Retina (tissue), 1 donor: ENCODE results near the gene PITHD1.
"Not testable (repeated sequence)": the region's sequence is repeated elsewhere in the genome, so short reads cannot be mapped to it uniquely, and the experiment has no call there.

Source experiments
- DNase-seq: peaks from one replicate; pipeline ENCODE4 v3.0.0-alpha.2; 2016

Gene PITHD1

DNA sequence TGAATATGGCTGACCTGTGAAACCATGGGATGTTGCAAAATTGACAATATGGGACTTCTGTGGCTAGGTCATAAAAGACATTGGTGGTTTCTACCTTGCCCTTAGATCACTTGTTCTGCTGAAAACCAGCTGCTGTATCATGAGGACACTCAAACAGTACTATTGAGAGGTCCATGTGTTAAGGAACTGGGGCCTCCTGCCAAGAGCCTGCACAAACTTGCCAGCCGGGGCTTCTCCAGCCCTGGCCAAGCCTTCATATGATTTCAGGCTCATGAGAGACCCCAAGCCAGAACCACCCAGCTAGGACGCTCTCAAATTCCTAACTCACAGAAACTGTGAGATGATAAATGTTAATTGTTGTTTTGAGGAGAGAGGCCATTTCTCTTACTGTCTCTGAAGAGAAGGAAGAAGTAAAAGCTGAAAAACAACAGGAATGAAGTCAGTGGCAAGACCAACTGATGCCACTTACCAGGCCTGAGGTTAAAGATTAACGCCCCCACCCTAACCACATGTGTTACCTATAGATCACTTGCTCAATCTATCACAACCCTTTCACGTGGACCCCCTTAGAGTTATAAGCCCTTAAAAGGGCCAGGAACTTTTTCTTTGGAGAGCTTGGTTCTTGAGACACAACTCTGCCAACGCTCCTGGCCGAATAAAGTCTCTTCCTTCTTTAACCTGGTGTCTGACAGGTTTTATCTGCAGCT is 3.9 kb upstream of the PITHD1 start:
- DNase-seq = no peak

DNA sequence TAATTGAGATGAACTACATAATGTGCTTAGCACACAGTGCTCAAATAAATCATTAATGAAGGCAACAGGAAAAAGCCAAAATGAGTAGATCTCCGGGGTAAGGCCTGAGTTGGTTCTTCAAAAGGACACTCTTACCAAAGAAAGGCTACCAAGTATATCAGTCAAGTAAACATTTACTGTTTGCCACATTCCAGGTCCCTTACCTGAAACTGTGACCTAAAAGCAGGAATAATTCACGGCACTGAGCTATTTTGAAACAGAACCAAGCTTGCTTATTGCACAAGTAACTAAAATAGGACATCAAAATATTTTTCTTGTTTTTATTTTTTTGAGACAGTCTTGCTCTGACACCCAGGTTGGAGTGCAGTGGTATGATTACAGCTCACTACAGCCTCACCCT is 2.0 kb upstream of the PITHD1 start:
- DNase-seq = no peak

- DNase-seq = no peak
Observed at GRCh38 chr1:23779826-23780371, 1.7 kb downstream of the PITHD1 start.

DNA sequence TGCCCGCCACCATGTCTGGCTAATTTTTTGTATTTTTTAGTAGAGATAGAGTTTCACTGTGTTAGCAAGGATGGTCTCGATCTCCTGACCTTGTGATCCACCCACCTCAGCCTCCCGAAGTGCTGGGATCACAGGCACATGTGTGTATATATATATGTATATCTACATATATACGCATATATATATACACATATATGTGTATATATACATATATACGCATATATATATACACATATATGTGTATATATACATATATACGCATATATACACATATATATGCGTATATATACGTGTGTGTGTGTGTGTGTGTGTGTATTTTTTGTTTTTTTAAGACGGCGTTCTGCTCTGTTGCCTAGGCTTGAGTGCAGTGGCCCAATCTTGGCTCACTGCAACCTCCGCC is 4.9 kb downstream of the PITHD1 start:
- DNase-seq = not testable (repeated sequence)

DNA sequence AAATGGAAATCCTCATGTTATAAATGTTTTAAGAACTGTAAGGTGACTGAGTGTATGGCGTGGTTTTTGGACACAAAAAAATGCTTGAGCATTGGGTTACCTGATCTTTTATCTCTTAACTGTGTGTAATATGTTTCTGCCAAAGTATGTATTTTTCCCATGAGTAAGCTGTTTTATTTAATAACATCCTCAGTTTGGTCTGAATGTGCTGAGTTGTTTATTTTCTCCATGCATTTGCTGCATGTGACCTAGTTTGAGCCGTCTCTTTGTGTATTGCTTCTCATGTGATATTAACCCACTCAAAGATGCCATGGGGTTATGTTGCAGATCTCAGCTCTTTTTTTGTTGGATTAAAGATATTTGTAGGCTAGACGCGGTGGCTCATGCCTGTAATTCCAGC is 6.6 kb downstream of the PITHD1 start:
- DNase-seq = no peak

DNA sequence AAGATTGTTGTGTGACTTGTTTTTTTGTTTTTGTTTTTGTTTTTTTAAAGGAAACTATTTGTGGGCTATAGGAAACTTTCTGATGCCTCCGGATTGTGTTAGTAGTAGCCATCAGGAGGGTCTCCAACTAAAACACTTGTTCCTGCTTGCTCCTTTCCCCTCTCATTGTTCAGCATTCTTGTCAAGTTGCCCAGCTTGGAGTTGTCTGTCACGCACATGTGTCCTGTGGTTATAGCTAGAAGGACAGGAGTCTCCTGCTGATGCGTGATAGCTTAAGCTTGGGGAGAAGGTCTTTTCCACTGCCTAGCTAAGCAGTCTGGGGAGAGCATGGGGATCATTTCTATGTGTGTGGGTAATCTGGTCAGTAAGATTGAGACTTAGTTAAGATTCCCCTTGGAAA is 9.5 kb downstream of the PITHD1 start:
- no peak for DNase-seq

DNA sequence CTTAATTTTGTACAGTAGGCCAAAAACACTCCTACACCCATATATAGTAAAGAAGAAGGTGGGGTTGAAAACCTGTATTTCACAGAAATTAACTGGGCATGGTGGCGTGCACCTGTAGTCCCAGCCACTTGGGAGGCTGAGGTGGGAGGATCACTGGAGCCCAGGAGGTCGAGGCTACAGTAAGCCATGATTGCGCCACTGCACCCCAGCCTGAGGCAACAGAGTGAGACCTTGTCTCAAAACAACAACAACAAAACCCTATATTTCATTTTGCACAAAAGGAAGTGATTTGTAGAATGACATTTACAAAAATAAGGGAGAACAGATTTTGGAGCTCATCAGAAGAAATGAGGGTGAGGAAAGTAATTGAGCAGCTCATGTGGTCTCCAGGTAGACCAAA is 10.5 kb downstream of the PITHD1 start:
- no peak for DNase-seq

- peak; percentile 91 for DNase-seq
Observed at GRCh38 chr1:23790696-23791515, 12.7 kb downstream of the PITHD1 start, which contains the start of gene LYPLA2. Gene LYPLA2, plus strand, starts transcription at chr1:23791145. Its CDS starts 1,538 bp downstream, at chr1:23792683.

- peak; percentile 32 for DNase-seq
Observed at GRCh38 chr1:23791516-23792047, 13.4 kb downstream of the PITHD1 start.

GRCh38 chr1:23792151-23792945 is 14.1 kb downstream of the PITHD1 start:
- no peak for DNase-seq

GRCh38 chr1:23793018-23793781 is 15.0 kb downstream of the PITHD1 start:
- no peak for DNase-seq

GRCh38 chr1:23793861-23794731 is 15.9 kb downstream of the PITHD1 start:
- no peak for DNase-seq

DNA sequence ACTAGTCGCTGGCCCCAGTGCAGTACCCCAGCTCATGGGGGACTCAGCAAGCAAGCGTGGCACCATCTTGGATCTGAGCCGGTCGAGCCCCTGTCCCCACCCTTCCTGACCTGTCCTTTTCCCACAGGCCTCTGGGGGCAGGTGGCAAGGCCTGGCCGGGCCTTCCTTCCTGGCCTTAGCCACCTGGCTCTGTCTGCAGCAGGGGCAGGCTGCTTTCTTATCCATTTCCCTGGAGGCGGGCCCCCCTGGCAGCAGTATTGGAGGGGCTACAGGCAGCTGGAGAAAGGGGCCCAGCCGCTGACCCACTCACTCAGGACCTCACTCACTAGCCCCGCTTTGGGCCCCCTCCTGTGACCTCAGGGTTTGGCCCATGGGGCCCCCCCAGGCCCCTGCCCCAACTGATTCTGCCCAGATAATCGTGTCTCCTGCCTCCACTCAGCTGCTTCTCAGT is 16.5 kb downstream of the PITHD1 start:
- DNase-seq = not testable (repeated sequence)

GRCh38 chr1:23795676-23796465 is 17.7 kb downstream of the PITHD1 start:
- DNase-seq = no peak

- no peak for DNase-seq
Observed at GRCh38 chr1:23796466-23797271, 18.5 kb downstream of the PITHD1 start.

- no peak for DNase-seq
Observed at GRCh38 chr1:23797478-23798448, 19.5 kb downstream of the PITHD1 start.

- no peak for DNase-seq
Observed at GRCh38 chr1:23798662-23799142, 20.5 kb downstream of the PITHD1 start.

GRCh38 chr1:23799255-23799569 is 21.0 kb downstream of the PITHD1 start:
- DNase-seq = no peak
